Parathyroid adenoma (tissue), 2 donors: ENCODE measurements around the gene FKBP5.
"Not testable (repeated sequence)": the region's sequence is repeated elsewhere in the genome, so short reads cannot be mapped to it uniquely, and the experiment has no call there.

Experiments used
- H2AFZ ChIP-seq: fragments of 300-600 bp; sonication (generic); one replicate; pipeline ENCODE4 v1.7.0; 2017; ENCODE audit warnings: antibody characterized with exemption, mild to moderate bottlenecking
- H3K27ac ChIP-seq: fragments of 300-600 bp; sonication (generic); one replicate; pipeline ENCODE4 v1.7.0; 2017
- H3K27me3 ChIP-seq: fragments of 300-600 bp; sonication (generic); one replicate; pipeline ENCODE4 v1.7.0; 2017; ENCODE audit warnings: low read length; ENCODE audit not compliant: control insufficient read depth, insufficient read depth
- H3K36me3 ChIP-seq: fragments of 300-600 bp; sonication (generic); one replicate; pipeline ENCODE4 v1.7.0; 2017; ENCODE audit warnings: low read length; ENCODE audit not compliant: control insufficient read depth, insufficient read depth
- H3K4me1 ChIP-seq: fragments of 300-600 bp; sonication (generic); one replicate; pipeline ENCODE4 v1.7.0; 2017; ENCODE audit warnings: control low read depth
- H3K4me2 ChIP-seq: fragments of 300-600 bp; sonication (generic); one replicate; pipeline ENCODE4 v1.7.0; 2017; ENCODE audit warnings: low read length
- H3K4me3 ChIP-seq: fragments of 300-600 bp; sonication (generic); one replicate; pipeline ENCODE4 v1.7.0; 2017; ENCODE audit warnings: low read depth, low read length
- H3K79me2 ChIP-seq: fragments of 300-600 bp; sonication (generic); one replicate; pipeline ENCODE4 v1.7.0; 2017; ENCODE audit warnings: control low read depth
- H3K9ac ChIP-seq: fragments of 300-600 bp; sonication (generic); one replicate; pipeline ENCODE4 v1.7.0; 2017; ENCODE audit warnings: mild to moderate bottlenecking
- H3K9me3 ChIP-seq: fragments of 300-600 bp; sonication (generic); one replicate; pipeline ENCODE4 v1.7.0; 2017; ENCODE audit warnings: low read length; ENCODE audit not compliant: control insufficient read depth
- TF ChIP-seq, protein P1 (sequence below): fragments of 300-600 bp; sonication (generic); IDR thresholded peaks from one replicate; pipeline ENCODE4 v1.7.0; 2017; ENCODE audit warnings: antibody characterized with exemption, mild to moderate bottlenecking
- donor health status: primary hyperparathyroidism.

Gene FKBP5

GRCh38 chr6:35580836-35581235 is 107.9 kb downstream of the FKBP5 start:
- Histone ChIP-seq H3K79me2 (no peaks in the 10 kb centered on the region), H3K4me1 (peaks cover 5% of the 10 kb centered on the region), H3K9me3 (no peaks in the 10 kb centered on the region), H3K4me2 (no peak overlapping the region), H3K27ac (no peak overlapping the region), H3K4me3 (no peak overlapping the region), H3K9ac (no peak overlapping the region), H3K36me3 (no peaks in the 10 kb centered on the region), H3K27me3 (no peaks in the 10 kb centered on the region), H2AFZ (no peak overlapping the region)
- TF ChIP-seq, protein P1, sequence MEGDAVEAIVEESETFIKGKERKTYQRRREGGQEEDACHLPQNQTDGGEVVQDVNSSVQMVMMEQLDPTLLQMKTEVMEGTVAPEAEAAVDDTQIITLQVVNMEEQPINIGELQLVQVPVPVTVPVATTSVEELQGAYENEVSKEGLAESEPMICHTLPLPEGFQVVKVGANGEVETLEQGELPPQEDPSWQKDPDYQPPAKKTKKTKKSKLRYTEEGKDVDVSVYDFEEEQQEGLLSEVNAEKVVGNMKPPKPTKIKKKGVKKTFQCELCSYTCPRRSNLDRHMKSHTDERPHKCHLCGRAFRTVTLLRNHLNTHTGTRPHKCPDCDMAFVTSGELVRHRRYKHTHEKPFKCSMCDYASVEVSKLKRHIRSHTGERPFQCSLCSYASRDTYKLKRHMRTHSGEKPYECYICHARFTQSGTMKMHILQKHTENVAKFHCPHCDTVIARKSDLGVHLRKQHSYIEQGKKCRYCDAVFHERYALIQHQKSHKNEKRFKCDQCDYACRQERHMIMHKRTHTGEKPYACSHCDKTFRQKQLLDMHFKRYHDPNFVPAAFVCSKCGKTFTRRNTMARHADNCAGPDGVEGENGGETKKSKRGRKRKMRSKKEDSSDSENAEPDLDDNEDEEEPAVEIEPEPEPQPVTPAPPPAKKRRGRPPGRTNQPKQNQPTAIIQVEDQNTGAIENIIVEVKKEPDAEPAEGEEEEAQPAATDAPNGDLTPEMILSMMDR = no peak

DNA sequence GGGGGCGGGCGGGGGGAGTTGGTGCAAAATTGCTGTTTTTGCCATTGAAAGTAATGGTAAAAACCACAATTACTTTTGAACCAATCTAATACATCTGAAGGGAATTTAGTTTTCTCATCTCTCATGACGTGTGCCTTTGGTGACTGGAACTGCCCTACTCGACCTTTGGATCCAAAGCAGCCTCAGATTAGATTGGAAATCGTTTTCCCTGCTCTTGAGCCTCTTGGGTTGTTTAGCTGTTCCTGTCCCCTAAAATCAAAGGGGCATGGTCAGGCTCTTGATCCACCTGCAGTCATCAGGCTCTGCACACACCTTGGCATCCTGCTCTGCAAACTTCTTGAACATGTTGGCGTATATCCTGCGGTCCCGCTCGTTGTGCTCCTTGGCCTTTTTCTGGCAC is 112.0 kb downstream of the FKBP5 start:
- Histone ChIP-seq H3K36me3 (no peaks in the 10 kb centered on the region), H3K4me3 (no peak overlapping the region), H3K27me3 (no peaks in the 10 kb centered on the region), H3K79me2 (no peaks in the 10 kb centered on the region), H3K4me2 (no peak overlapping the region), H3K9me3 (no peaks in the 10 kb centered on the region), H3K27ac (no peak overlapping the region), H2AFZ (no peak overlapping the region), H3K4me1 (peaks cover 10% of the 10 kb centered on the region), H3K9ac (no peak overlapping the region)
- TF ChIP-seq, protein P1 = no peak

DNA sequence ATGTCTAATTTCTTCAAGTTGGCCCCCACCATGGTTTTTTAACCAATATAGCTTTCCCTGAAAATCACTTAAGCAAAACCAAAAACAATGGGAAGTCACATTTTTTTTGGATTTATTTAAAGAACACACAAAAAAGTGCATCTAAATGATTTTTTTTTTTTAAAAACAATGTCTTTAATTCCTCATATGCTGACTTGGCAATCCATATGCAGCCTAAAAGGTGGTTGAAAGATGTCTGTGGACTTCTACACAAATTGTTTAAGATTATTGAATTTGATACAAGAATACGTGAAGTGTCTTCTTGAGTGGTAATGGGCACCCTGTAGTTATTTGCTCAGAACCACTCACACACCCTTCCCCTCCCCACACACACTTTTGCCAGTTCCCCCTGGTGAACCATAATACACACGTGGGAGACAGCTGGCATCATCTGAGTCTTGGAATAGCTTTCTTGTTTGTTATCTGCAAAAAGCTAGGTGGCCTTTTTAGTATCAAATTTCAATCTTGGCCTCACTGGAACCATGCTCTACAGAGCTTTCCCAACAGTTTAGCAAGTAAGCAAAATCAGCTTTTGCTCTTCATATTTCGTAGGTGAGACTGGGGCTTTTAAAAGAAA is 115.1 kb downstream of the FKBP5 start:
- Histone ChIP-seq H3K36me3 (no peaks in the 10 kb centered on the region), H3K27ac (peak overlapping the region; percentile 6)
- TF ChIP-seq, protein P1 = no peak

GRCh38 chr6:35570885-35571330 is 117.8 kb downstream of the FKBP5 start:
- not testable (repeated sequence) for H3K4me3 ChIP-seq, H3K36me3 ChIP-seq, H3K79me2 ChIP-seq, H3K4me2 ChIP-seq, H3K9ac ChIP-seq, H3K27me3 ChIP-seq, H2AFZ ChIP-seq, H3K27ac ChIP-seq, H3K9me3 ChIP-seq, H3K4me1 ChIP-seq

More for the DNA sequence above, 115.1 kb downstream of the FKBP5 start:
- Histone ChIP-seq H3K4me3 (no peak overlapping the region), H3K9ac (no peak overlapping the region), H2AFZ (no peak overlapping the region), H3K4me2 (no peak overlapping the region), H3K9me3 (no peaks in the 10 kb centered on the region), H3K79me2 (no peaks in the 10 kb centered on the region), H3K27me3 (no peaks in the 10 kb centered on the region), H3K4me1 (peaks cover 10% of the 10 kb centered on the region)

- no peak overlapping the region for H2AFZ ChIP-seq
- H3K79me2 ChIP-seq = no peaks in the 10 kb centered on the region
- TF ChIP-seq, protein P1 = peak; percentile 13
- H3K9ac ChIP-seq = no peak overlapping the region
- no peaks in the 10 kb centered on the region for H3K36me3 ChIP-seq
- no peaks in the 10 kb centered on the region for H3K27me3 ChIP-seq
- no peak overlapping the region for H3K4me2 ChIP-seq
- no peak overlapping the region for H3K4me3 ChIP-seq
- no peak overlapping the region for H3K27ac ChIP-seq
- H3K4me1 ChIP-seq = peaks cover 5% of the 10 kb centered on the region
- H3K9me3 ChIP-seq = no peaks in the 10 kb centered on the region
These were observed 119.7 kb downstream of the FKBP5 start for GRCh38 chr6:35569011-35569461.
